ENCODE measurements around the gene SPAG17. TPM values are rescaled to one million over a fixed set of nuclear protein-coding genes. Genes with fewer than 3 reads are reported as not detected.

Gene SPAG17
- total and polyA plus RNA-seq, 2 of the 13 experiments (the other 11 are each of a cell fraction or from before 2014, with no cell fraction given): not detected

- no peak overlapping the region for H3K4me2 ChIP-seq (ENCODE audit: low read depth, low read length)
- H3K9me3 ChIP-seq (ENCODE audit: low read length): no peaks in the 10 kb centered on the region
- H2AFZ ChIP-seq (ENCODE audit: low read length): no peak overlapping the region
- no peaks in the 10 kb centered on the region for H3K79me2 ChIP-seq (ENCODE audit: insufficient read depth, low read length)
- no peaks in the 10 kb centered on the region for H3K4me1 ChIP-seq (ENCODE audit: insufficient read depth, low read length)
- H4K20me1 ChIP-seq (ENCODE audit: insufficient read depth, low read length): no peaks in the 10 kb centered on the region
- ChIA-PET POLR2A (no interaction called here), CTCF (ENCODE audit: low intra/inter-chr PET ratio, low total read pairs) (no interaction called here)
- in situ Hi-C loops (cut with HindIII; ENCODE audit: extremely low pct_ligation_motif_present, low pct_unique_long_range_greater_than_20kb): no loop called here
- H3K4me3 ChIP-seq (replicated peaks in 1 of 3; ENCODE audit: insufficient read depth in 1 of 3, low read depth in 2 of 3, low read length in 3 of 3): no peak overlapping the region
- BruUV-seq (replicated peaks): no TSS peak
- H3K9ac ChIP-seq (ENCODE audit: insufficient read depth, low read depth, low read length): no peak overlapping the region
- TF ChIP-seq GABPB1 (CRISPR knock-in tag; IDR thresholded peaks at IDR 0.05) (no peak), NR2F6 (IDR thresholded peaks at IDR 0.05) (no peak), NR2F6 (CRISPR knock-in tag; IDR thresholded peaks at IDR 0.05) (no peak), KMT2B (CRISPR knock-in tag; IDR thresholded peaks at IDR 0.05) (no peak), MTF1 (CRISPR knock-in tag; IDR thresholded peaks at IDR 0.05) (no peak), ZNF569 (CRISPR knock-in tag; IDR thresholded peaks at IDR 0.05; ENCODE audit: borderline replicate concordance) (no peak), HNF4G (IDR thresholded peaks at IDR 0.05; ENCODE audit: borderline replicate concordance, low read depth, low read length) (no peak), HNF4G (CRISPR knock-in tag; IDR thresholded peaks at IDR 0.05; ENCODE audit: borderline replicate concordance, low read depth) (no peak)
- TF ChIP-seq, protein P1, sequence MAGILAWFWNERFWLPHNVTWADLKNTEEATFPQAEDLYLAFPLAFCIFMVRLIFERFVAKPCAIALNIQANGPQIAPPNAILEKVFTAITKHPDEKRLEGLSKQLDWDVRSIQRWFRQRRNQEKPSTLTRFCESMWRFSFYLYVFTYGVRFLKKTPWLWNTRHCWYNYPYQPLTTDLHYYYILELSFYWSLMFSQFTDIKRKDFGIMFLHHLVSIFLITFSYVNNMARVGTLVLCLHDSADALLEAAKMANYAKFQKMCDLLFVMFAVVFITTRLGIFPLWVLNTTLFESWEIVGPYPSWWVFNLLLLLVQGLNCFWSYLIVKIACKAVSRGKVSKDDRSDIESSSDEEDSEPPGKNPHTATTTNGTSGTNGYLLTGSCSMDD (CRISPR knock-in tag; IDR thresholded peaks at IDR 0.05): no peak
- TF ChIP-seq, protein P2, sequence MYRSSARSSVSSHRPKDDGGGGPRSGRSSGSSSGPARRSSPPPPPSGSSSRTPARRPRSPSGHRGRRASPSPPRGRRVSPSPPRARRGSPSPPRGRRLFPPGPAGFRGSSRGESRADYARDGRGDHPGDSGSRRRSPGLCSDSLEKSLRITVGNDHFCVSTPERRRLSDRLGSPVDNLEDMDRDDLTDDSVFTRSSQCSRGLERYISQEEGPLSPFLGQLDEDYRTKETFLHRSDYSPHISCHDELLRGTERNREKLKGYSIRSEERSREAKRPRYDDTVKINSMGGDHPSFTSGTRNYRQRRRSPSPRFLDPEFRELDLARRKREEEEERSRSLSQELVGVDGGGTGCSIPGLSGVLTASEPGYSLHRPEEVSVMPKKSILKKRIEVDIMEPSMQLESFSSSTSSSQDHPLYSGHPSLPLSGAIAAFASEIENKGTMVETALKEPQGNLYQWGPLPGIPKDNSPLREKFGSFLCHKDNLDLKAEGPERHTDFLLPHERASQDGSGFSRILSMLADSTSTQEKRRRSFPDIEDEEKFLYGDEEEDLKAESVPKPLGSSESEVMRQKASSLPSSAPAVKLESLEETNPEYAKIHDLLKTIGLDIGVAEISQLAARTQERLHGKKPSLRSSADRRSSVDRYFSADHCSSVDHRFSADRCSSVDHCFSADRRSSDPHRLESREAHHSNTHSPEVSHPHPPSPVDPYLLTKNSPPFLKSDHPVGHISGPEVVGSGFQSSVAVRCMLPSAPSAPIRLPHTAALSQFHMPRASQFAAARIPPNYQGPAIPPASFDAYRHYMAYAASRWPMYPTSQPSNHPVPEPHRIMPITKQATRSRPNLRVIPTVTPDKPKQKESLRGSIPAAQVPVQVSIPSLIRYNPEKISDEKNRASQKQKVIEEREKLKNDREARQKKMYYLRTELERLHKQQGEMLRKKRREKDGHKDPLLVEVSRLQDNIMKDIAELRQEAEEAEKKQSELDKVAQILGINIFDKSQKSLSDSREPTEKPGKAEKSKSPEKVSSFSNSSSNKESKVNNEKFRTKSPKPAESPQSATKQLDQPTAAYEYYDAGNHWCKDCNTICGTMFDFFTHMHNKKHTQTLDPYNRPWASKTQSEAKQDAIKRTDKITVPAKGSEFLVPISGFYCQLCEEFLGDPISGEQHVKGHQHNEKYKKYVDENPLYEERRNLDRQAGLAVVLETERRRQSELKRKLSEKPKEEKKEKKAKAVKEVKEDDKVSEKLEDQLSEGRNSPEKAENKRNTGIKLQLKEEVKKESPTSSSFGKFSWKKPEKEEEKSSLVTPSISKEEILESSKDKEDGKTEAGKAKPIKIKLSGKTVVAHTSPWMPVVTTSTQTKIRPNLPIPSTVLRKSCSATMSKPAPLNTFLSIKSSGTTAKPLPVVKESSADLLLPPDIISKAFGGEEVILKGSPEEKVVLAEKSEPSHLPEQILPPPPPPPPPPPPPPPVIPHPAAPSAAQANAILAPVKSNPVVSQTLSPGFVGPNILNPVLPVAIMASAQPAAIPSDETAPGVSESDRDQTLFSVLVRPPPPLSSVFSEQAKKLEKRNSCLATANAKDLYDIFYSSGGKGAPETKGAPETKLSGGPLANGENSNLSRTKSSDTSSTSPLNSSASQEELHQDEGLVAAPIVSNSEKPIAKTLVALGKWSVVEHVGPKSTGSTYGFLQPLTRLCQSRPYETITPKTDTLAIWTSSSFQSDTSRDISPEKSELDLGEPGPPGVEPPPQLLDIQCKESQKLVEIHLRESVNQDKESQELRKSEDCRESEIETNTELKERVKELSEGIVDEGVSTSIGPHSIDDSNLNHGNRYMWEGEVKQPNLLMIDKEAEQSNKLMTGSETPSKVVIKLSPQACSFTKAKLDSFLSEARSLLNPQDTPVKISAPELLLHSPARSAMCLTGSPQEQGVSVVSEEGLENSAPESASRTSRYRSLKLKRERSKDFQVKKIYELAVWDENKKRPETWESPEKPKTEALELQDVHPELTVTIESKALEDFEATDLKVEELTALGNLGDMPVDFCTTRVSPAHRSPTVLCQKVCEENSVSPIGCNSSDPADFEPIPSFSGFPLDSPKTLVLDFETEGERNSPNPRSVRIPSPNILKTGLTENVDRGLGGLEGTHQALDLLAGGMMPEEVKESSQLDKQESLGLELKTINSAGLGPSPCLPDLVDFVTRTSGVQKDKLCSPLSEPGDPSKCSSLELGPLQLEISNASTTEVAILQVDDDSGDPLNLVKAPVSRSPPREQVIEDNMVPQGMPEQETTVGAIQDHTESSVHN (CRISPR knock-in tag; IDR thresholded peaks at IDR 0.05): no peak
- TF ChIP-seq, protein P3, sequence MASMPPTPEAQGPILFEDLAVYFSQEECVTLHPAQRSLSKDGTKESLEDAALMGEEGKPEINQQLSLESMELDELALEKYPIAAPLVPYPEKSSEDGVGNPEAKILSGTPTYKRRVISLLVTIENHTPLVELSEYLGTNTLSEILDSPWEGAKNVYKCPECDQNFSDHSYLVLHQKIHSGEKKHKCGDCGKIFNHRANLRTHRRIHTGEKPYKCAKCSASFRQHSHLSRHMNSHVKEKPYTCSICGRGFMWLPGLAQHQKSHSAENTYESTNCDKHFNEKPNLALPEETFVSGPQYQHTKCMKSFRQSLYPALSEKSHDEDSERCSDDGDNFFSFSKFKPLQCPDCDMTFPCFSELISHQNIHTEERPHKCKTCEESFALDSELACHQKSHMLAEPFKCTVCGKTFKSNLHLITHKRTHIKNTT (CRISPR knock-in tag; IDR thresholded peaks at IDR 0.05): no peak
- TF ChIP-seq, protein P4, sequence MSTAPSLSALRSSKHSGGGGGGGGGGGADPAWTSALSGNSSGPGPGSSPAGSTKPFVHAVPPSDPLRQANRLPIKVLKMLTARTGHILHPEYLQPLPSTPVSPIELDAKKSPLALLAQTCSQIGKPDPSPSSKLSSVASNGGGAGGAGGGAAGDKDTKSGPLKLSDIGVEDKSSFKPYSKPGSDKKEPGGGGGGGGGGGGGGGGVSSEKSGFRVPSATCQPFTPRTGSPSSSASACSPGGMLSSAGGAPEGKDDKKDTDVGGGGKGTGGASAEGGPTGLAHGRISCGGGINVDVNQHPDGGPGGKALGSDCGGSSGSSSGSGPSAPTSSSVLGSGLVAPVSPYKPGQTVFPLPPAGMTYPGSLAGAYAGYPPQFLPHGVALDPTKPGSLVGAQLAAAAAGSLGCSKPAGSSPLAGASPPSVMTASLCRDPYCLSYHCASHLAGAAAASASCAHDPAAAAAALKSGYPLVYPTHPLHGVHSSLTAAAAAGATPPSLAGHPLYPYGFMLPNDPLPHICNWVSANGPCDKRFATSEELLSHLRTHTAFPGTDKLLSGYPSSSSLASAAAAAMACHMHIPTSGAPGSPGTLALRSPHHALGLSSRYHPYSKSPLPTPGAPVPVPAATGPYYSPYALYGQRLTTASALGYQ (CRISPR knock-in tag; IDR thresholded peaks at IDR 0.05): no peak
- H3K36me3 ChIP-seq (replicated peaks in 1 of 2; ENCODE audit: control insufficient read depth in 1 of 2, insufficient read depth in 2 of 2, low read length in 2 of 2): no peaks in the 10 kb centered on the region
- no peak overlapping the region for H3K27ac ChIP-seq (ENCODE audit: extremely low read length, insufficient read depth, low read length)
- DNase-seq (ENCODE audit: low spot score) (no peak), ATAC-seq (no peak), FAIRE-seq (no peak)
- H3K27me3 ChIP-seq (ENCODE audit: control insufficient read depth in 1 of 2, insufficient read depth in 2 of 2, low read length in 2 of 2): no peaks in the 10 kb centered on the region
- intact Hi-C loops (cut with micrococcal nuclease; ENCODE audit: unreplicated experiment): no loop called here
- 0% methylated on average over 1 of the region's 1 CpG for WGBS (ENCODE audit: low lambda C conversion rate)
Observed at GRCh38 chr1:118128761-118129160, 56.3 kb downstream of the SPAG17 start.
